ENCODE data around the gene UBE2I.

- TF ChIP-seq CTCF (IDR thresholded peaks at IDR 0.05): no peak
- TF ChIP-seq POLR2A (IDR thresholded peaks at IDR 0.05): no peak
Observed at GRCh38 chr16:1285669-1286512, 23.5 kb upstream of the UBE2I start.
